Vagina (tissue), 2 donors: ENCODE results near the gene EEF1G. TPM values are rescaled to one million over a fixed set of nuclear protein-coding genes. Genes with fewer than 3 reads are reported as not detected.
"Not testable (repeated sequence)": the region's sequence is repeated elsewhere in the genome, so short reads cannot be mapped to it uniquely, and the experiment has no call there.

Source experiments
- DNase-seq, 2 donors: peaks; one replicate each; pipeline ENCODE4 v3.0.0-alpha.2; 2017; ENCODE audit errors: extremely low spot score in 2 of 2
- H3K27ac ChIP-seq: fragments of 200-600 bp; sonication (generic); one replicate; pipeline ENCODE4 v1.5.1; 2019
- H3K27me3 ChIP-seq: fragments of 200-600 bp; sonication (generic); one replicate; pipeline ENCODE4 v1.5.1; 2019
- H3K36me3 ChIP-seq, 2 donors: fragments of 200-600 bp; sonication (generic); one replicate each; pipeline ENCODE4 v1.5.1; 2017 to 2019
- H3K4me1 ChIP-seq: fragments of 200-600 bp; sonication (generic); one replicate; pipeline ENCODE4 v1.5.1; 2019
- H3K4me3 ChIP-seq, 2 donors: fragments of 200-600 bp; sonication (generic); 1 replicate in 1 of 2; 2 replicates in 1 of 2; pipeline ENCODE4 v1.5.1; 2016 to 2019
- H3K9me3 ChIP-seq: fragments of 200-600 bp; sonication (generic); one replicate; pipeline ENCODE4 v1.5.1; 2019
- POLR2A ChIP-seq, 2 donors: fragments of 450-650 bp; IDR thresholded peaks; one replicate each; pipeline ENCODE4 v1.6.1; 2017; ENCODE audit warnings: antibody characterized with exemption in 2 of 2, mild to moderate bottlenecking in 2 of 2, moderate library complexity in 2 of 2
- POLR2AphosphoS5 ChIP-seq, 2 donors: sonication (generic); formaldehyde crosslinking; IDR thresholded peaks; one replicate each; pipeline ENCODE4 v1.9.0; 2017; ENCODE audit warnings: antibody characterized with exemption in 2 of 2, mild to moderate bottlenecking in 2 of 2, low read depth in 1 of 2; ENCODE audit not compliant: insufficient read depth in 1 of 2
- intact Hi-C: fragments of 100-400 bp; cut with DNase I; formaldehyde crosslinking; loops from one replicate; pipeline ENCODE4 v1.15.1; 2023
- total RNA-seq: library from RNA; depleted of rRNA; stranded (reverse); fragments of >200 nt; gene quantifications from one replicate; pipeline ENCODE4 v1.2.3, GENCODE V29; 2016
- TF ChIP-seq, protein P1 (sequence below), 3 experiments: fragments of 450-650 bp in 2 of 3; fragments of 200-600 bp in 1 of 3; sonication (generic) in 1 of 3; IDR thresholded peaks; one replicate each; pipeline ENCODE4 v1.5.1; 2017 to 2019; ENCODE audit warnings: antibody characterized with exemption in 3 of 3, mild to moderate bottlenecking in 2 of 3, moderate library complexity in 2 of 3

EEF1G gene
- total RNA-seq, 1 donor from 2014 or later = 1,183 TPM

DNA sequence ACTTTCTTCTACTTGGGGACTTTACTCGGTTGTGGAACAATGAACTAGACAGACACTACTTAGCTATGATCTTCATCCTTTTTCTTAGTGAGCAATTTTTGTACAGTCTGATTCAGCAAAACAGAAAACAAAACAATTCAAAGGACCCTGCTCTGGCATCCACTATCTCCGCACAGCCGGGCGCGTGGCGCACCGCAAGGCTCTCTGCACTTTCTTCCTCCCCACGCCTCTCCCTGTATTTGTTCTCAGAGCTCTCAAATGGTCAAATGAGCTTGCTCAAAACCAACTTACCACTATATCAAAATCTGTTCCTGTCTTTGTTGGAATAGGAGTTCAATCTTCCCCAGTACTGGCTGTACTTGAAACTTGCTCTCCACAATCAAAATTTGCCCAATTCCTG lies 7.4 kb downstream of the EEF1G start:
- H3K27me3 ChIP-seq = no peaks in the 10 kb centered on the region
- peaks cover 0 to 90% of the 10 kb centered on the region in 2 donors for H3K36me3 ChIP-seq
- no peak for TF ChIP-seq POLR2AphosphoS5 (IDR thresholded peaks at IDR 0.05; ENCODE audit: insufficient read depth in 1 of 2, low read depth in 1 of 2)
- TF ChIP-seq, protein P1, sequence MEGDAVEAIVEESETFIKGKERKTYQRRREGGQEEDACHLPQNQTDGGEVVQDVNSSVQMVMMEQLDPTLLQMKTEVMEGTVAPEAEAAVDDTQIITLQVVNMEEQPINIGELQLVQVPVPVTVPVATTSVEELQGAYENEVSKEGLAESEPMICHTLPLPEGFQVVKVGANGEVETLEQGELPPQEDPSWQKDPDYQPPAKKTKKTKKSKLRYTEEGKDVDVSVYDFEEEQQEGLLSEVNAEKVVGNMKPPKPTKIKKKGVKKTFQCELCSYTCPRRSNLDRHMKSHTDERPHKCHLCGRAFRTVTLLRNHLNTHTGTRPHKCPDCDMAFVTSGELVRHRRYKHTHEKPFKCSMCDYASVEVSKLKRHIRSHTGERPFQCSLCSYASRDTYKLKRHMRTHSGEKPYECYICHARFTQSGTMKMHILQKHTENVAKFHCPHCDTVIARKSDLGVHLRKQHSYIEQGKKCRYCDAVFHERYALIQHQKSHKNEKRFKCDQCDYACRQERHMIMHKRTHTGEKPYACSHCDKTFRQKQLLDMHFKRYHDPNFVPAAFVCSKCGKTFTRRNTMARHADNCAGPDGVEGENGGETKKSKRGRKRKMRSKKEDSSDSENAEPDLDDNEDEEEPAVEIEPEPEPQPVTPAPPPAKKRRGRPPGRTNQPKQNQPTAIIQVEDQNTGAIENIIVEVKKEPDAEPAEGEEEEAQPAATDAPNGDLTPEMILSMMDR (IDR thresholded peaks at IDR 0.05) = no peak
- TF ChIP-seq POLR2A (IDR thresholded peaks at IDR 0.05) = no peak
- H3K4me3 ChIP-seq = no peak overlapping the region
- H3K4me1 ChIP-seq = peaks cover 21% of the 10 kb centered on the region
- no peak for DNase-seq
- no peaks in the 10 kb centered on the region for H3K9me3 ChIP-seq
- intact Hi-C loops = no loop called here
- H3K27ac ChIP-seq = no peak overlapping the region

DNA sequence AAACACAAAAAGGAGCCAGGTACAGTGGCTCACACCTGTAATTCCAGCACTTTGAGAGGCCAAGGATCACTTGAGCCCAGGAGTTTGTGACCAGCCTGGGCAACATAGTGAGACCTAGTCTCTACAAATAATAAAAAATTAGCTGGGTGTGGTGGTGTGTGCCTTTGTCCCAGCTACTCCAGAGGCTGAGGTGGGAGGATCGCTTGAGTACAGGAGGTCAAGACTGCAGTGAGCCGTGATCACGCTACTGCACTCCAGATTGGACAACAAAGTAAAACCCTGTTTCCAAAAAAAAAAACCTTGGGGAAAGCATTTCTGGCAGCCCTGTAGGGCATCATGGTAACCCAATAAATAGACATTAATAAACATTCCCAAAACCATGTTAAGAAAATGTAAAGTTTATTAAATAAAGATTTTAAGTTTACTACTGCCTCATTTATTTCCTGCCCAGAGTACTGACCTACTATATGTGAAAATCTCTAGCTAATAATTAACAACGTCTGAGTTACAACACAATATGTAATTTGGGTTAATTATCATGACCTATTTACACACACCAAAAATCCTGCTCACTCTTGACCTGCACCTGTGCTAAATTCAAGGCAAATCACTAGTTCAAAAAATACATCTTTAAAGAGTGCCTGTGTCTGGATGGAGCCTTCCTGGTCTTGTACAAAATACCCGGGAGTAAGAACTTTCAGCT lies 8.4 kb downstream of the EEF1G start:
- intact Hi-C loops = no loop called here
- Histone ChIP-seq H3K9me3 (no peaks in the 10 kb centered on the region), H3K27ac (no peak overlapping the region), H3K4me3 (no peak overlapping the region), H3K4me1 (peaks cover 27% of the 10 kb centered on the region), H3K36me3 (peaks cover 0 to 80% of the 10 kb centered on the region in 2 donors), H3K27me3 (no peaks in the 10 kb centered on the region)
- TF ChIP-seq POLR2A (IDR thresholded peaks at IDR 0.05) (no peak), POLR2AphosphoS5 (IDR thresholded peaks at IDR 0.05; ENCODE audit: insufficient read depth in 1 of 2, low read depth in 1 of 2) (no peak)
- TF ChIP-seq, protein P1 (IDR thresholded peaks at IDR 0.05) = no peak
- no peak for DNase-seq

DNA sequence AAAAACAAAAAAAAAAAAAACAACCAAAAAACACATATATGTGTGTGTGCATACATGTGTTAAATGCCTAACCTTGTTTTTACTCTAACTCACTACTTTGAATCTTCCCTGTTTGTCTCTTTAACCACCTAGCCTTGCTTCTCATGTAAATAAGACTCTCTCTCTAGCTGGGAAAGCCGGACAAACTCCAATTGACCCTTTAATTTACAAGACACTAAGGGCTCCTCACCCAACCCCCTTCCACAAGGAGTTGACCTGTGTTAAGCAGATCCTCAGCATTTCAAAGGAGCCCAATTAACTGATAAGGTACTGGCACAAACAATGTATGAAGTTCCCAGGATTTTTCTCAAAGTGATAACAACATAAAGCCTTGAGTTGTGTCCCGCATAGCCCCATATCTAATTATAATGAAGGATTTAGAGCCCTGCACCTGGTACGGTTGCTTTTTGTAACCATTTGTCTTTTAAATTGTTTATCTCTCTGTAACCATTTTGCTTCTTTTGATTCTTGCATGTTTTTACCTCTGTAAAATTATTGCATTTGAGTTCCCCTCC lies 11.9 kb downstream of the EEF1G start:
- peaks cover 0 to 61% of the 10 kb centered on the region in 2 donors for H3K36me3 ChIP-seq
- H3K4me3 ChIP-seq, H3K9me3 ChIP-seq, H3K27me3 ChIP-seq, intact Hi-C loops, DNase-seq: not testable (repeated sequence)
- peaks cover 46% of the 10 kb centered on the region for H3K4me1 ChIP-seq
- peak overlapping the region; percentile 98 for H3K27ac ChIP-seq

DNA sequence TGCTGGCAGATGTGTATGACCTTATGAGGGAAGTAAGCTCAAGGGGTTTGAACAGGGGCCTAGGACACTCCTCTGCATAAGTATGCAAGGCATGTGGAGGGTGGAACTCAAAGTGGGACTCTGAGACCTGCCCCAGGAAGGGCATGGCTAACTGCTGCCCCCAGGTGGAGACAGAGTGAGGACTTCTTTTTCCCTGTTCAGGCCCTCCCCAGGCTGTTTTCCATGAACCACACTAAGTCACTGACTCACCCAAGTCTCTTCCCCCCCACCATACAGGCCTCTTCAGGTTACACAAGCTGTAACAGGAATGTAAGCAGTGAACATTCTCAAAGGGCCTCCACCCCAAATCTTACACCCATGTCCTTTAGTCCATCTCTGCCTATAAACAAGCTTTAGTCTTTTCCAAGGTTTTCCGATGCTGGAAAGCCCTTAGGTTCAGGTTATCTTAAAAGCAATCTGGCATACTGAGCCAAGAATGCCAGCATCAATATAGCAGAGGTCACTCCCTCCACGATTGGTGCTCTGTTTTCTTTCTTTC lies 13.1 kb downstream of the EEF1G start:
- H3K27me3 ChIP-seq = no peaks in the 10 kb centered on the region
- DNase-seq = peak in 1 of 2 donors; percentile 97
- TF ChIP-seq POLR2AphosphoS5 (IDR thresholded peaks at IDR 0.05; ENCODE audit: insufficient read depth in 1 of 2, low read depth in 1 of 2) (peak in 1 of 2 donors; percentile 93), POLR2A (IDR thresholded peaks at IDR 0.05) (no peak)
- TF ChIP-seq, protein P1 (IDR thresholded peaks at IDR 0.05) = peak; percentile 73 to 90 (median 83)
- intact Hi-C loops = no loop called here
- H3K4me1 ChIP-seq = peaks cover 58% of the 10 kb centered on the region
- H3K9me3 ChIP-seq = no peaks in the 10 kb centered on the region
- no peak overlapping the region for H3K4me3 ChIP-seq
- H3K36me3 ChIP-seq = peaks cover 0 to 50% of the 10 kb centered on the region in 2 donors
- peak overlapping the region; percentile 98 for H3K27ac ChIP-seq

DNA sequence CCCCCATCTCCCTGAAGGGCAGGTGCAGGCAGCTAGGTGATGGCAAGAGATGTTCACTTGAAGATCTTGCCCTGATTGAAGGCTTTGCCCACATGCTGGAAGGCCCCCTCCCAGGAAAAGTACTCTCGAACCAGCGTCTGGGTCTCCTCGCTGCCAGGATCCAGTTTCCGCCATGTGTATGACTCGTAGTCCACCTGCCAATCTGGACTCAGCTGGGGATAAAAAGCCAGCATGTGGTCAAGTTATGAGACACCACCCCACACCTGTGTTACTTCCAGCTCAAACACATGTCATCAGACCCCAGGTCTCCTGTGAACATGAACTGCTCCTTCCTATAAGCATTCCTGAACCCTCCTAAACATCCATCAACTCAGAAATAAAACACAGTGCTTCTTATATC lies 14.1 kb downstream of the EEF1G start:
- H3K27me3 ChIP-seq, intact Hi-C loops, H3K9me3 ChIP-seq, H3K4me3 ChIP-seq, DNase-seq: not testable (repeated sequence)
- peaks cover 0 to 40% of the 10 kb centered on the region in 2 donors for H3K36me3 ChIP-seq
- H3K27ac ChIP-seq = peak overlapping the region; percentile 98
- H3K4me1 ChIP-seq = peaks cover 68% of the 10 kb centered on the region

DNA sequence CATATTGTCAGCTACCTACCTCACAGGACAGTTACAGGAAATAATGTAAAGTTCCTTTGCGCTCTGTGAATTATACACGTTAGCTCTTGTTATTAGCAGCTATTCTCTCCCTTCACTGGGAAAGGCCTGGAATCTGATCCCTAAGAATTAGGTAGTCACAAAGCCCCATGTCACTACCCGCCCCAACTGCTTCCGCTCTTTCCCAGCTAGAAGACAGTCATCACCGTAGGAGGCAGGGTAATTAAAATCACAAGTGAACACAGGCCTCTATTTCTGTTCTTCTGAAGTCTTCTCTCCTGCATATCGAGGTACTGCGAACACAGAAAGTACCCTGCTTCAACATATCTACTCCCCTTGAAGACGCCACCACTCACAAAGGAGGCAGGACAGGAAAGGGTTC lies 14.5 kb downstream of the EEF1G start:
- peaks cover 0 to 39% of the 10 kb centered on the region in 2 donors for H3K36me3 ChIP-seq
- H3K9me3 ChIP-seq = no peaks in the 10 kb centered on the region
- no peaks in the 10 kb centered on the region for H3K27me3 ChIP-seq
- no peak overlapping the region for H3K4me3 ChIP-seq
- H3K4me1 ChIP-seq = peaks cover 72% of the 10 kb centered on the region
- peak overlapping the region; percentile 98 for H3K27ac ChIP-seq
- intact Hi-C loops = no loop called here
- TF ChIP-seq, protein P1 (IDR thresholded peaks at IDR 0.05) = no peak
- TF ChIP-seq POLR2AphosphoS5 (IDR thresholded peaks at IDR 0.05; ENCODE audit: insufficient read depth in 1 of 2, low read depth in 1 of 2) (no peak), POLR2A (IDR thresholded peaks at IDR 0.05) (no peak)
- DNase-seq = no peak
